GM06990 (cell line): ENCODE results near the gene ZC3H18.

Source experiments
- DNase-seq: peaks from one replicate; pipeline ENCODE4 v3.0.0-alpha.2; 2011; ENCODE audit not compliant: insufficient read length; ENCODE audit errors: extremely low read depth
- H3K27me3 ChIP-seq: replicated peaks from 2 replicates; pipeline ENCODE4 v1.6.0; 2011; ENCODE audit warnings: low read length; ENCODE audit not compliant: control insufficient read depth, insufficient read depth
- H3K36me3 ChIP-seq: 2 replicates; pipeline ENCODE4 v1.5.1; 2011; ENCODE audit warnings: low read length; ENCODE audit not compliant: control insufficient read depth, insufficient read depth
- H3K4me3 ChIP-seq: replicated peaks from 2 replicates; pipeline ENCODE4 v1.5.1; 2011; ENCODE audit warnings: low read depth, mild to moderate bottlenecking, control low read depth, low read length
- CTCF ChIP-seq: IDR thresholded peaks from 2 replicates; pipeline ENCODE4 v1.5.1; 2011; ENCODE audit warnings: low read length, control low read depth, mild to moderate bottlenecking, inconsistent platforms; ENCODE audit not compliant: insufficient read depth, poor library complexity, severe bottlenecking

Gene ZC3H18

GRCh38 chr16:88549671-88550245 lies 20.4 kb upstream of the ZC3H18 start:
- H3K36me3 ChIP-seq, result no peaks in the 10 kb centered on the region; the same call in 1 of the 2 replicates
- H3K4me3 ChIP-seq, result no peak overlapping the region
- DNase-seq, result no peak
- no peak for TF ChIP-seq CTCF
- H3K27me3 ChIP-seq, result no peaks in the 10 kb centered on the region; the same call in 1 of the 2 replicates

- Histone ChIP-seq H3K36me3 (no peaks in the 10 kb centered on the region; the same call in 1 of the 2 replicates), H3K27me3 (no peaks in the 10 kb centered on the region; the same call in 1 of the 2 replicates), H3K4me3 (no peak overlapping the region)
- TF ChIP-seq CTCF, result no peak
- DNase-seq, result peak; percentile 30
Measured at GRCh38 chr16:88550246-88550661, 19.9 kb upstream of the ZC3H18 start.

GRCh38 chr16:88552166-88552565 lies 18.0 kb upstream of the ZC3H18 start:
- no peak for DNase-seq
- TF ChIP-seq CTCF, result no peak

GRCh38 chr16:88552815-88553214 lies 17.4 kb upstream of the ZC3H18 start:
- Histone ChIP-seq H3K27me3 (no peaks in the 10 kb centered on the region; the same call in 1 of the 2 replicates), H3K36me3 (no peaks in the 10 kb centered on the region; the same call in 1 of the 2 replicates), H3K4me3 (no peak overlapping the region)
- DNase-seq, result no peak
- no peak for TF ChIP-seq CTCF

More at GRCh38 chr16:88552166-88552565, 18.0 kb upstream of the ZC3H18 start:
- Histone ChIP-seq H3K36me3 (no peaks in the 10 kb centered on the region; the same call in 1 of the 2 replicates), H3K27me3 (no peaks in the 10 kb centered on the region; the same call in 1 of the 2 replicates), H3K4me3 (no peak overlapping the region)

GRCh38 chr16:88553739-88554138 lies 16.5 kb upstream of the ZC3H18 start:
- TF ChIP-seq CTCF, result no peak
- Histone ChIP-seq H3K36me3 (no peaks in the 10 kb centered on the region; the same call in 1 of the 2 replicates), H3K27me3 (no peaks in the 10 kb centered on the region; the same call in 1 of the 2 replicates)

More at GRCh38 chr16:88553739-88554138, 16.5 kb upstream of the ZC3H18 start:
- DNase-seq, result no peak
- H3K4me3 ChIP-seq, result no peak overlapping the region
